ENCODE measurements around the gene CDCP1.

CDCP1 gene, protein sequence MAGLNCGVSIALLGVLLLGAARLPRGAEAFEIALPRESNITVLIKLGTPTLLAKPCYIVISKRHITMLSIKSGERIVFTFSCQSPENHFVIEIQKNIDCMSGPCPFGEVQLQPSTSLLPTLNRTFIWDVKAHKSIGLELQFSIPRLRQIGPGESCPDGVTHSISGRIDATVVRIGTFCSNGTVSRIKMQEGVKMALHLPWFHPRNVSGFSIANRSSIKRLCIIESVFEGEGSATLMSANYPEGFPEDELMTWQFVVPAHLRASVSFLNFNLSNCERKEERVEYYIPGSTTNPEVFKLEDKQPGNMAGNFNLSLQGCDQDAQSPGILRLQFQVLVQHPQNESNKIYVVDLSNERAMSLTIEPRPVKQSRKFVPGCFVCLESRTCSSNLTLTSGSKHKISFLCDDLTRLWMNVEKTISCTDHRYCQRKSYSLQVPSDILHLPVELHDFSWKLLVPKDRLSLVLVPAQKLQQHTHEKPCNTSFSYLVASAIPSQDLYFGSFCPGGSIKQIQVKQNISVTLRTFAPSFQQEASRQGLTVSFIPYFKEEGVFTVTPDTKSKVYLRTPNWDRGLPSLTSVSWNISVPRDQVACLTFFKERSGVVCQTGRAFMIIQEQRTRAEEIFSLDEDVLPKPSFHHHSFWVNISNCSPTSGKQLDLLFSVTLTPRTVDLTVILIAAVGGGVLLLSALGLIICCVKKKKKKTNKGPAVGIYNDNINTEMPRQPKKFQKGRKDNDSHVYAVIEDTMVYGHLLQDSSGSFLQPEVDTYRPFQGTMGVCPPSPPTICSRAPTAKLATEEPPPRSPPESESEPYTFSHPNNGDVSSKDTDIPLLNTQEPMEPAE

DNA sequence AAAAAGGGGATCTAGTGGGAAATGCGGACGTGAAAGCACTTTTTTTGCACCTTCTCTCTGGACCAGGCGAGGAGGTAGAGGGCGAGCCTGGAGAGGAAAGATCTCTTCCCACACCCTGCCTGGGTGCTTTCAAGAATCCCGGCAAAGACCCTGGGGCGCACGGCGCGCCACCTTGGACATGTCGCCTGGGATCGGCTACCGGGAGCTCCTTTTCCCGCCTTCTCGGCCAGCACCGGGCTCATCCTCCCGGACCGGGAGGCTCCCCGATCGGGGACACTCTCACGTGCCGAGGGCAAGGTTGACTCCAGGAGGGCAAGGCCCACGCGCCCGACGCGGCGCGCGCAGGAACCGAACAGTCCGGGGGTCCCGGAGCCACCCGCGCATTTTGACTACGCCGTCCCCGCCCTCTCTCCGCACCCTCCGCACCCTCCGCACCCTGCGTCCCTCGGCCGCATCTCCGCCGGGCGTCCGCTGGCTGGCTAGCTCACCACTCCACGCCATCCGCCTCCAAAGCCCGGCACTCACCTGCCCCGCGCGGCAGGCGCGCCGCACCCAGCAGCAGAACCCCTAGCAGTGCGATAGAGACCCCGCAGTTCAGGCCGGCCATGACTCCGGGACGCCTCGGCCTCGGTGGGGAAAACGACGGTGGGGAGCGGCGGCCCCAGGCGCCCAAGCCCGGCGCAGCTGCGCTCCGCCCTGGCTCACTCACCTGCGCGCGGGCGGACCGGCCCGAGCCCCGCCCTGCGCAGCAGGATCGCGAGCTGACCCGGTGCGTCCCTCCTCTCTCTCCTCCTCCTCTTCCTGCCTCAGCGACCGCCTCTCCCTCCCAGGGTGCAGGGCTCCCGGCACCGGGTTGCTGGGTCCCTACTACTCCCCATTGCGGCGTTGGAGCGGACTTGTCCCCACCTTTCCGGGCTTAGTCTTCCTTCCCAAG, at the start of gene CDCP1:
Gene CDCP1 (minus strand): TSS at position 698 of the 934 bp plus-strand sequence. CDS start 91 bp downstream, at position 607.
- peak in 1 of 56 donors; percentile 30 for DNase-seq

DNA sequence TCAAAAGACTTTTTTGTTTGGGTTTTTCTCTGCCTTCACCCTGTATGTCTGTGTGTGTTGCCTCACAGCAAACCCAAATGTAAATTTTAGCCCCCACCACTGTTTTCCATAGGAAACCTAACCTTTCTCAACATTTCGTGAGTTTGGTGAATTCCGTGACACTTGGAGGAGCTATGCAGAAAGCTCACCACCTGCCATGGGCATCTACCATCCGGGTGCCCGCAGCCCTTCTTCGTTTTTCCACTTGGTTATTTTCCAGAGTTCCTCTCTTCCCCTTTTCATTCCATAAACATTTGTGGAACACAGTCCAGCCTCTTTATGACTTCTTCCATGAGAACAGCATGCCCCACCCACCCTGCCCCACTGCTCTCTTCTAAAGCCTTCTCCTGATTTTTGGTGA, 48.6 kb upstream of the CDCP1 start:
- no peak for DNase-seq

DNA sequence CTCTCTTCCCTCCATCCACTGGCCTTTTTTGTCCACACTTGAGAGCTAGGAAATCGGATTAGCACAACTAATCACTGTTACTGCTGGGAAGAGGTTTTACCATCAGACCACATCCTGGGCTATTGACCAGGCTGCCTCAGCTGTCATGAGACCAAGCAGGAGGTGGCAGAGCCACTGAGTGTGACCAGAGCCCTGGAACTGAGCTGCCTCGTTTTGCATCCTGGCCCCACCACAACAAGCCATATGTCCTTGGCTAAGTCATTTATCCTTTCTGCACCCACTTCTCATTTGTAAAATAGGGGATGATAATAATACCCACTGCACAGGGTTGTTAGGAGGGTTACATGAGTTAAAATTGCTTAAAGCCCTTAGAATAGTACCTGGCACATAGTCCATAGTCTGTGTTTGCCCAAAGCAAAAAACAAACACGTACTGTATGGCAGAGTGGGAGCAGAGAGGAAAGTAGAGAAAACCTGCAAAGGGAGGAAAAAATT, 45.8 kb upstream of the CDCP1 start:
- no peak for DNase-seq

DNA sequence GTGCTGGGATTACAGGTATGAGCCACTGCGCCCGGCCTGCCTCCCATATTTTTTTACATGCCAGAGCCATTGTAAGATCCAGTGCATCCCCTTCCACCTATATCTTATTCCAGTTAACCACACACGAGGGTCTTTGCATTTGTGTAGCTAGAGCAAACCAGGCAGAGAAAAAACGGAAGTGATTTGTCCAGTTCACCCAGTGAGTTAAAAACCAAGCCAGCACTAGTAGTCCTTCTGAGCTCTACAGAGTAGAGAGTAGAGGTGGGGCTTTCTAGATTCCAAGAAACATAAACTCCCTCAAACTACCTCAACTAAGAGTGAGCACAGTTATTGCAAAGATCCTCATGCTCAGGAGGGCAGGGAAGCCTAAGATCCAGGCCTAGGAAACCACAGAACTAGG, 45.2 kb upstream of the CDCP1 start:
- DNase-seq = no peak

DNA sequence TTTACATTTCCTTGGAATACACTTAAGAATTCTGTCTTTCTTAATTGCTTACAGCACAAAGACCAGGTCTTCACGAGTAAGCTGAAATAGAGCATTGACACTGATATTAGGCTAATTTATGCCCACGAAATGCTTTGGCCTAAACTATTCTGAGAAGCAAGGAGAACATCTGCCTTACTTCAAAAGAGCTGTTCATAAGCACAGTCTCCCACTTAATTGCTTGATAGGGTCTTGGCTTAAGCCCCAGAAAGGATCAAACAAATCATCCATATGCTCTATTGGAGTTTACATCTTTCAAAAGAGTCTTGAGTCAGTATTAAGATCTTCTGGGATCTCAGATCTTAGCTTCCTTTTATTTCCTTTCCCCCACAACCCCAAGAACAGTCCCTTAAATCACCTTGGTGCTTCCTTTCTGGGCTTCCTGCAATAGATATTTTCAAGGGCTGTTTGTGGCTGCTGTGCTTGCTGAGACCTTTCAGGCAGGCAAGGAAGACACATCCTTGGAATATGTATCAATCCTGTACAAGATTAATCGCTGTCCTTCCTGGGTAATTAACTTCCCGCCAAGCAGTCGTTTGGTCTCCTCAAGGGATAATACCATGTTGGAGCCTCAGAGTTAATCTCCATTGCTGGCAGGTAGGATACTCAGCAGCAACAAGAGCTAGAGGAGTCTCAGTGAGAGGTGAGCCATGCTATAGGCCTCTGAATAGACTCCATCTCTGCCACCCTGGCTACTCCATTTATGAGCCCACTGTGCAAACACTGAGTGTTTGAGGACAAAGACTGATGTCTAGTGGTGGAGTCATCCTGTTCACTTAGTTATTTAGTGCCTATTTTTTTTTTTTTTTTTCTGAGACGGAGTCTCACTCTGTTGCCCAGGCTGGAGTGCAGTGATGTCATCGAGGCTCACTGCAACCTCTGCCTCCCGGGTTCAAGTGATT, 42.8 kb upstream of the CDCP1 start:
- no peak for DNase-seq

DNA sequence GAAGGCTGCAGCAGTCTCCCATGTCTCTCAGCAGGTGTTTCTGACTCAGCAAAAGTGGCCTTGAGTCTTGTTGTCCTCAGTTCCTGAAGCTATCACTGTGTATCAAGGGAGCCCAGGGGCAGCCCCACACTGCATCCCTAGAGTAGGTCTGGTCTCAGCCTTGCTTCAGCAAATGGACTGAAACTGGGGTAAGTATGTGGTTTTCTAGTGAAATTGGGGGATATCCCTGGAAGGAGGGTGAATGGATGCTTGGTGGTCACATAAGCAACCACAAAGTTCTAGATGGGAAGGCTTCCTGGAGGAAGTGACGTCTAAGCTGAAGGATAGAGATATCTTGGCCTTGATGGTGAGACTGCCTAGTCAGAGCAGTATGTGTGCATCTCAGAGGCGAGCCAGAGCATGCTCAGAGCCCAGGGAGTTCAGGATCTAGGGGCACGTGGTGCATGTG, 41.5 kb upstream of the CDCP1 start:
- no peak for DNase-seq

DNA sequence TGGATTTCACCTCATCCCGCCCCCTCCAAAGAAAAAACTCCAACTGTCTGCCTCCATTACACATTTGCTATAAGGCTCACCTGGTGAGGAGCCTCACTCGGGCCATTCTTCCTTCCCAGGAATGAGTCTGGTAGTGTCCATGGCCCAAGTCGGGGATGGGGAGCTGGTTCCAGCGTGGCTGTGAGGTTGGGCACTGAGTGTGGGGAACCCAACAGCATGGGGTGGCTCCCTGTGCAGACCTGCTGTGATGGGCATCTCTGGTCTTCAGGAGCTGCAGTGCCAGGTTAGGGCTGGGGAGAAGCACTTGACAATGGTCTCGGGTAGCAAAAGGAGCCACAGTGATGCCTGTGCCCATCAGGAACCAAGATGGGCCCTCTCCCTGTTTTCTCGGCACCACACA, 40.7 kb upstream of the CDCP1 start:
- DNase-seq = no peak

DNA sequence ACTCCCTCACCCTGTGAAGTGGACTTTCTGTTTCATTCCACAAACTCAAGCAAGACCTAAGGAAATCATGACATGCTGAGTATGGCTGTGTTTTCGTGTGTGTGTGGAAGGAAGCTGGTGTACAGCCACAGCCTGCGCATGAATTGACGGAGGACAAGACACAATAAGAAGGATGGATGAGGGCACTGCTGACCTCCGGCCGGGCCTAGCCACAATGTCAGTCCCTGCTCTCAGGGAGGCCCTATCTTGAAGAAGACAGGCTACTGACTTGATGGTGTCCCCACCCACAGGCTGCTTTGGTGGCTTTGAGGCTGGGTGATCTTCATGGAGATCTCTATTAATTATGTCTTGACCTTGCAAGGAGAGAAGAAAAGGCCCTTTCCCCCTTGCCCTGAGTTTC, 39.3 kb upstream of the CDCP1 start:
- no peak for DNase-seq

DNA sequence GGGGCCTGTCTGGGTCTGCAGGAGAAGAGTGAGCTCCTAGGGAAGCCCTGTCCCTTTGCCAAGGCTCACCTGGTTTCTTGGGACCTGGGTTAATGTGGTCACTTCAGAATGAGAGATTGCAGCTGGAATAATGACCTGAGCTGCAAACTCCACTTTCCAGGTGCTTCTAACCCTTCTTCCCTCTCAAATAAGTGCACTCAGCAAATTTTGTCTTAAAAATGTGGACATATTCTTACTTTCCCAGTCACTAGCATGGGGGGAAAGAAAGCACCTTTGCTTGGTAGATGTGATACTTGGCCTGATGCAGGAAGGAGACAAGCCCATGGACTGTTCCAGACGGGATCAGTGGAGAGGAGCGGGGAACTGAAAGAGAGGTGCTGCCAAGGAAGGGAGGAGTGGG, 38.9 kb upstream of the CDCP1 start:
- DNase-seq = no peak

DNA sequence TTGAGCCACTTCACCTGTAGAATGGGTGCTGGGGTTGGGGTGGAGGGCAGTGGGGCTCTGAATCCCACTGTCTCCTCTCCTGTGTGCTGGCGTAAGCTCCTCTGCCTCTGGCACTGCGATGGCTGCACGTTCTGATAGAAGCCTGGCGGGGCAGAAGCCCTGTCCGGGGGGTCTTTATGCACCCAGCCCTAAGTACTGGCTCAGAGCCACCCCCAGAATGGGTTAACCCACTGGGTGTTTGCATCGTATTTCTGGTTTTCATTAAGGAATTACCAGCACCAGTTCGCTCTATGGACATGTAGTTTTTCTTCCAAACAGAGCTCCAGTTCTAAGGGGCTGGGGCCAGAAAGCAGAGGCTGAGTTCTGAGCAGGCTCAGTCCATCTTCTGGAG, 37.7 kb upstream of the CDCP1 start:
- DNase-seq = no peak

DNA sequence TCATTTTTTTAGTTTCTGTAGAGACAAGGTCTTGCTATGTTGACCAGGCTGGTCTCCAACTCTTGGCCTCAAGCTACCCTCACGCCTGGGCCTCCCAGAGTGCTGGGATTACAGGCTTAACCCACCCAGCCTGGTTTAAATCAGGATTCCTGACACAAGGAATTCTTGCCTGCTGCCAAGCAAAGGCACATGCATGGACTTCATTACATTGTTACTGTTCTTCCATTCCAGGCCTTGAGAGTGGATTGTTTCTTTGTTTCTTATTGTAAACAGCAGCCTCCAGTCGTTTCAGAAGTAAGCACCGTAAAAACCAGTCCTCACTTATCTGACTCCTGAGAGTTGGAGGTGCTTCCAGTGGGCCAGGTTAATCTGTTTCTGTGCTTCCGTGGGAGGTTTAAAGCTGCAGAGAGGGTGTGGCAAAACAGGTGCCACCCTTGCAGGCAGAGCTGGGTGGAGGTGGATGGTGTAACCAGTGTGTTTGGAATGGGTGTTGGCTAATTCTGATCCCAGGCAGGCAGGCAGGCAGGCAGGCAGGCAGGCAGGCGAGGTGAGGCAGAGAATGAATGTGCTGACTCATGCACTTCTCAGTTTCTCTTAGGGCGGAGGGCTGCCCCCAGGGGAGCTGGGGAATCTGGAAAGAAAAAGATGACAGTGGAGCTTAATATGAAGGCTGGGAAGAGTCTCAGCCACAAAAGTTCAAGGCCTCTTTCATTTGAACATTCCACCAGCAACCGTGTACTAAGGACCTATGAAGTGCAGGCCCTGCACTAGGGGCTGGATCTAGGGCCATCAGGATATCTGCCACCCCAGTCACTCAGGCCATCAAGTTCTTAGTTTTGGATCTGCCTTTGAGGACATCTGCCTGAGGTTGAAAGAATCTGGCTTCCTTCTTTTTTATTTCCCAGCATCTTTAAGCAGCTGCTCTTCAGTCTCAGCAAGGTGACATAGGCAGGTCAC, 37.0 kb upstream of the CDCP1 start:
- peak in 35 of 56 donors; percentile 4 to 85 (median 50) for DNase-seq

DNA sequence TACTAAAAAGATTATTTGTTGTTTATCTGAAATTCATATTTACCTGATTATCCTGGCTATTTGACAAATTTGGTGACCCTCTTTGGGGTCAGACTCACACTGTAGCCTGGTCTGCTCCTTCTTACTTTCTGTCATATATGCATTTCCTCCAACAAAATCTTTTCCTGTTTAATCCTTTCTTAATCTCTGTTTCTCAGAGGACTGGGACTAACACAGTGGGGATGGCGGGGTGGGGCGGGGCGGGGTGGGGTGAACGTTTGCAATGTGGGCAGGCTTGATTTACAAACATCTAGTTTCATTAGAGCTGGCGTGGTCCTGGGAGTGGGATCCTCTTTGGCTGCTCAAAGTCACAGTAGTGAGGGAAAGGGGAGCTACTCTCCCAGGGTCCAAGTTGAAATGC, 35.3 kb upstream of the CDCP1 start:
- DNase-seq = no peak

DNA sequence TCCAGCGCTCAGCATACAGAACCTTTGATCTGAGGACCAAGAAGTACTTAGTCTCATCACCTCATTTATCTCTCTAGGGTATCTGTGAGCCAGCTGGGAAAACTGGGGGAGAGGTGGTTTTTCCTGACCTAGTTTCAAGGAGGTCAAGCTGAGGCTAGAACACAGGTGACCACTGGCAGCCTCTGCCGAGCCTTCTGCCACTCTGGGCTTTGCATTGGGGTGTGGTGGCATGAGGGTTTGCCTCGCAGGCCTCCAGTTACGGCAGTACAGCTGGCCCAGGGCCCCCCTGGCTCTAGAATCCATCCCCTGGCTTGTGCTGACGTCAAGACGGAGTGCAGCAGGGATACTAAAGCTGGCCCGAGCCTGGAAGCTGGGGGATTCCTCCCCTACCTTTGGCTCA, 34.7 kb upstream of the CDCP1 start:
- no peak for DNase-seq

DNA sequence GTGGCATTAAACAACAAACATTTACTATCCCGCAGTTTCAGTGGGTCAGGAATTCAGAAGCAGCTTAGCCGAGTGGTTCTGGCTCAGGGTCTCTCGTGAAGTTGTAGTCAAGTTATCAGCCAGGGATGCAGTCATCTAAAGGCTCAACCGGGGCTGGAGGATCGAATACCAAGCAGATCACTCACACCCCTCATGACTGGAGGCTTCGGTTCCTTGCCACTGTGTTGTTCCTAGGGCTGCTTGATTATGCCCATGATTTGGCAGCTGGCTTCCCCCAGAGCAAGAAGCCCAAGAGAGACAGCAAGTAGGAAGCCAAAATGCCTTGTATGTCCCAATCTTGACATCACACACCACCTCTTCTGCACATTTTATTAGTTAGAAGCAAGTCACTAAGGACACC, 33.9 kb upstream of the CDCP1 start:
- DNase-seq = peak in 1 of 56 donors; percentile 7

DNA sequence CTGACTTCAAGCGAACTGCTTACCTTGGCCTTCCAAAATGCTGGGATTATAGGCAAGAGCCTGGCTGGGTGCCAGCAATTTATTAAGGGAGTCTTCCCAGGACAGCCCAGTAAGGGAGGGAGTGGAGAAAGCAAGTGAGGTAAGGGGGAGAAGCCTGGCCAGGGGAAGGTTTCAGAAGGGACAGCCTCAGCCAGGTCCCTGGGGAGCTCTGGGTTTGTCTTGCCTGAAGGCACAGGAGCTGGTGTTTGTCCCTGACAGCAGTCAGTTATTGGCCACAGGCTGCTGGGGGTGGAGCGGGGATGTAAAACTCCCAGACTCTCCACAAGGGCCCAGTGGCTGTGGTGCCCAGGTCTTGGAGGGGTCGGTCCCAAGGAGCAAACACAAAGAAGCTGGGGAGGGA, 33.0 kb upstream of the CDCP1 start:
- DNase-seq = no peak

DNA sequence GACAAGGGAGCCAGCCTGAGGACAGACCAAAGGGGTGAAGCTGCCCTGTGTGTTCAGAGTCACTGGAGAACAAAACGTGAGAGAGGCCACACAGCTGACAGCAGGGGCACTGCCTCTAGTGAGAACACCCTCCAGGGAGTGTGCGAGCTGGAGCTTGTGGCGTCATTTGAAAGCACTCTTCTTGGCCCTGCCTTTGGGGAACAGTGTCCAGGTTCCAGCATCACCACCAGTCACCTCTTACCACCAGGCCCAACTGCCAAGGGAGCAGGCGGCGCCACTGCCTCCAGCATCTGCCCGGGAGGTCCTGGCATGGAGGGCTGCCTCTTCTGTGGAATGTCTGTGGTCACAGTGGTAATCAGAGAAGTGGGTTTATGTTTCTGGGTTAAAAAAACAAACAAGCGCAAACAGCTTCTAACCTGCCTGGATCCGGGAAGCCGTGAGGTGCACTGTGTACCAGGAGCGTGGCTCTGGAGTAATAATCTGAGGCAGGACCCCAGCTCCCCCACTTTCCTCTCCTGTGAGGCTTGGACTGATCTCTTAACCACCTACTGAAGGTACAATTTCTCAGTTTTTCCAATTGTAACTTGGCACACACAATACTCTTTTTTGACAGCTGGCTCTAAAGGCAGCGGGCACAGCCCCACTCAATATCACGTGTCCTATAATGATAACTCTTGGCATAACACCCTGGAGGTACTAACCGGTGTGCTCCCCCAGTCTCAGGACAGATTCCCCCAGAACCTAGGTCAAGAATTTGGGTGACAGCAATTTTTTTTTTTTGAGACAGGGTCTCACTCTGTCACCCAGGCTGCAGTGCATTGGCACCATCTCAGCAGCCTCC, 32.2 kb upstream of the CDCP1 start:
- no peak for DNase-seq

DNA sequence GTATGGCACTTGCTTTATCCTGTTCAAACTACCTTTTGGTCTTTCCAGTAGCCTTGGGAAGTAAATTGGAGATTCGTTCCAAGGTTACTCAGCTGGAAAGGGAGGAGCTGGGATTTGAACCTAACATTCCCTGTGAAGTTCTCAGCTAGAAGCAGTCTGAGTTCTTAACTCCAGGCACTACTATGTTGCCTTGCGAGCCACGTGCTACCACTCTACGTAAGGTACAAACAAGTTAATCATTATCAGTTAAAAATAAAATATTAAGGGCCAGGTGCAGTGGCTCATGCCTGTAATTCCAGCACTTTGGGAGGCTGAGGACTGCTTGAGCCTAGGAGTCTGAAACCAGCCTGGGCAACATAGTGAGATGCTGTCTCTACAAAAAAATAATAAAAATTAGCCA, 30.7 kb upstream of the CDCP1 start:
- DNase-seq = no peak

DNA sequence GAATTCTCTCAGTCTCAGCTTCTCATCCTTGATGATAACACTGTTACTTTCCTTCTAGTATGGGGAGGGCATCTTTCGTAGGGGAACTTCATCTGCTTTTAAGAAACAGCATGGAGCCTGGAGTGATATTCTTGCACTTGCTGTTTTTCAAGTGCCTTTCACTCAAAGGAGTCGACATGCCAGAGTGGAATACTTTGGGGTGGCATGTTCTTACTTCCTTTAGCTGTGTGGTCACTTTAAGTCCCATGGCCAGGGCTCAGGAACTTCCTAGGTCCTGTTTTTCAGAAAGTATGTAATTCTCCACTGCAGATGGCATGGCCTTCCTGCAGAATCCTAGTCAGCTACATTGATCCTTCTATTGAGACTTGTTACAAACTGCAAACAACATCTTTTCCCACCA, 28.1 kb upstream of the CDCP1 start:
- DNase-seq = no peak
